Activated CD8-positive, alpha-beta T cell treated with anti-CD3 and anti-CD28 coated beads for 36 hours (primary cell): ENCODE results near the gene MEF2C. TPM values are rescaled to one million over a fixed set of nuclear protein-coding genes. Genes with fewer than 3 reads are reported as not detected.

ENCODE experiments used
- ATAC-seq: fragments of 200-7000 bp; cut with Tn5 transposase; one replicate; pipeline ENCODE4 v1.10.0; 2021; ENCODE audit warnings: mild to moderate bottlenecking, moderate library complexity
- CTCF ChIA-PET: fragments of 350-600 bp; sonication (Branson Sonifier 250); formaldehyde crosslinking; loops from one replicate; lab custom pipeline; 2021; ENCODE audit warnings: antibody characterized with exemption; lab: Charles Lee
- POLR2A ChIA-PET: fragments of 350-600 bp; sonication (Branson Sonifier 250); formaldehyde crosslinking; loops from one replicate; lab custom pipeline; 2021; ENCODE audit warnings: antibody characterized with exemption; lab: Charles Lee
- DNase-seq: peaks from one replicate; pipeline ENCODE4 v3.0.0-alpha.2; 2020
- H3K27ac Mint-ChIP-seq: one replicate; pipeline ENCODE4 v1.8.0; 2021; ENCODE audit warnings: mild to moderate bottlenecking, mixed read lengths
- H3K27me3 Mint-ChIP-seq: one replicate; pipeline ENCODE4 v1.8.0; 2021; ENCODE audit warnings: mixed read lengths
- H3K36me3 Mint-ChIP-seq: one replicate; pipeline ENCODE4 v1.8.0; 2021; ENCODE audit warnings: low read depth, mixed read lengths
- H3K4me1 Mint-ChIP-seq: one replicate; pipeline ENCODE4 v1.8.0; 2021; ENCODE audit warnings: low read depth, mixed read lengths
- H3K4me3 Mint-ChIP-seq: one replicate; pipeline ENCODE4 v1.8.0; 2021; ENCODE audit warnings: mild to moderate bottlenecking, moderate library complexity, mixed read lengths
- H3K9me3 Mint-ChIP-seq: one replicate; pipeline ENCODE4 v1.8.0; 2021; ENCODE audit warnings: mixed read lengths
- CTCF ChIP-seq: fragments of 200-600 bp; IDR thresholded peaks from one replicate; pipeline ENCODE4 v1.8.0; 2022; ENCODE audit warnings: antibody characterized with exemption, mild to moderate bottlenecking
- intact Hi-C: fragments of 100-400 bp; cut with micrococcal nuclease; formaldehyde crosslinking; loops from one replicate; pipeline ENCODE4 v1.10.0; 2022
- total RNA-seq, 2 experiments: library from RNA; stranded (reverse); gene quantifications; one replicate each; pipeline ENCODE4 v1.2.3, GENCODE V29; 2021

The MEF2C gene
- total RNA-seq, result 1 to 10 TPM in 1 of 2 experiments, under 1 TPM in 1; 0.27 to 1.3 TPM

DNA sequence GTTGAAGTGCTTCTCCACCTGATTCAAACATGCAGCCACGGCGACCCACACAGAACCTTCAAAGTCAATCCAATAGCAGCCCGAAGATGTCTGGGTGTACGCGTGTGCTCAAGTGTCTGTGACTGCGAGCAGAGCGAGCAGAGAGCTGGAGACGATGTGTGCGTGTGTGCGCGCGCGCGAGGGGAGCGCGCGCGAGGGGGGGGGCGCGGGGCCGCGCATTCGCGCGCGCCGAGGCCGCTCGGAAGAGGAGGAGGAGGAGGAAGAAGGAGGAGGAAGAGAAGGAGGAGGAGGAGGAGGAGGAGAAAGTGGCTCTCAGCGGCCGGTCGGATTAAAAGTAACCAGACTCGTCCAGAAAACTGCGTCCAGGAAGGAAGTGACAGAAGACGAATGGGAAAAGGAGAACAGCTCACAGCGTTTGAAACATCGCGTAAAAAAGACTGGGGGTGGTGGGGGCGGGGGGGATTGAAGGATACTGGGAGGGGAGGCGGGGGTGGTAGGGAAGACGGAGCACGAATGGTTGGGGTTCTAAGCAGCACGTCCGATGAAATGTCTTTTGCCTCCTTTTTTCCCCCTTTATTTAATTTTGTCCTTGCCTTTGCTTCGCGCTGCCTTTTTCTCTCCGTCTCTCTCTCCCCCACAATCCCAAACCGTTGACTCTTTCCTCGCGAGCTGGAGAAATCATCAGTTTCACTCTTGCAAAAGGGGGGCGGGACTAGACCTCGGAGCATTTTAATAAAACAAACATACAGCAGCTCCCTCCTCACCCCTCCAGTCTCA is at the start of gene MEF2C:
MEF2C (minus strand) TSS at position 126 of the 777 bp plus-strand sequence. CDS start 59,396 bp downstream, outside the sequence.
- H3K4me3 Mint-ChIP-seq, result peak within 1 kb of the TSS; percentile 76
- H3K27me3 Mint-ChIP-seq, result peaks cover 48% of the 10 kb centered on the region
- ChIA-PET POLR2A (no interaction called here), CTCF (interaction anchor here (1.3 kb wide), 2 partner anchors 55 to 154 kb away, joined by 3 to 4 read pairs; no protein-coding TSS in a partner anchor)
- DNase-seq (no peak), ATAC-seq (peak; percentile 56)
- H3K9me3 Mint-ChIP-seq, result no peaks in the 10 kb centered on the region
- H3K27ac Mint-ChIP-seq, result no peak within 1 kb of the TSS
- no peaks in the 10 kb centered on the region for H3K36me3 Mint-ChIP-seq
- H3K4me1 Mint-ChIP-seq, result peaks cover 18% of the 10 kb centered on the region
- no peak for TF ChIP-seq CTCF
- intact Hi-C loops, result no loop called here

DNA sequence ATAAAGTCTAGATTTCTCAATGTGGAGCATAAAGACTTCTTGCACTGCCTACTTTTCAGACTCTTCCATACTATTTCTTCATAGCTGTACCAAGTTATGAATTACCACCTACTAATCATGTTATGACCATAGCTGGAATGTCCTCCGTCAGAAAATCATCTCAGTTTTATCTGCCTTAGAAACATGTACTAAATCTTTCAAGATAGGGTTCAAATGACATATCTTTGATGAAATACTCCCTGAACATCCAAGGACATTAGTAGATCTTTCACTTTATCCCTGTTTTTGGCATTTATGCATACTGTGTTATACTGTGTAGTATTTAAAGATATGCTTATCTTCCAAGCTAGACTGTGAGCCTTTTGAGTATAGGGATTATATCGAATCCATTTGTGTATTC is 49.6 kb upstream of the MEF2C start:
- H3K9me3 Mint-ChIP-seq, result no peaks in the 10 kb centered on the region
- POLR2A ChIA-PET, result no interaction called here
- ATAC-seq (no peak), DNase-seq (no peak)
- CTCF ChIA-PET, result no interaction called here
- H3K4me1 Mint-ChIP-seq, result no peaks in the 10 kb centered on the region
- no peak overlapping the region for H3K4me3 Mint-ChIP-seq
- H3K36me3 Mint-ChIP-seq, result no peaks in the 10 kb centered on the region
- TF ChIP-seq CTCF, result no peak
- no peak overlapping the region for H3K27ac Mint-ChIP-seq
- H3K27me3 Mint-ChIP-seq, result peaks cover 1% of the 10 kb centered on the region
- intact Hi-C loops, result no loop called here

DNA sequence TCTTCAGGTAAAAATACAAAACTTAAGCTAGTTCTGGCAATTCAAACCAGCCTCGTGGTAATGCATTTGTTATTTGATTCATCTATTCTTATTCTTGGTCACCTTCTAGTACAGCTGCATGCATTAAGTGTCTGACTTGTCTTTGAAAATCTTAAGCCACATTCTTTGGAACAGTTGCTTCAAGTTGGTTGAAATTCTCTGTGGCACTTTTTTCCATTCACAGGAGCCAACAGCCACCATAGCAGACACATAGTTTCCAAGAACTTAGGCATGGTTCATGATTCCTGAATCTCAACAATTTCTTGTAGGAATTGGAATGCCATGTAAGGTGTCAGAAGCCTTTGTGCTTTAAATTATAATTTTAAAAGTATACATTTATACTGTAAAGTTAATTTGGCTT is 47.4 kb upstream of the MEF2C start:
- intact Hi-C loops, result no loop called here
- ChIA-PET CTCF (interaction anchor here (1.4 kb wide), 1 partner anchor 201 kb away, joined by 3 read pairs; no protein-coding TSS in a partner anchor), POLR2A (no interaction called here)
- no peak overlapping the region for H3K27ac Mint-ChIP-seq
- no peaks in the 10 kb centered on the region for H3K27me3 Mint-ChIP-seq
- H3K9me3 Mint-ChIP-seq, result no peaks in the 10 kb centered on the region
- DNase-seq (no peak), ATAC-seq (no peak)
- no peak for TF ChIP-seq CTCF
- no peaks in the 10 kb centered on the region for H3K4me1 Mint-ChIP-seq
- no peaks in the 10 kb centered on the region for H3K36me3 Mint-ChIP-seq
- no peak overlapping the region for H3K4me3 Mint-ChIP-seq

GRCh38 chr5:88929385-88929784 is 46.4 kb upstream of the MEF2C start:
- Mint-ChIP-seq H3K36me3 (no peaks in the 10 kb centered on the region), H3K4me3 (no peak overlapping the region), H3K4me1 (no peaks in the 10 kb centered on the region), H3K27ac (no peak overlapping the region), H3K27me3 (no peaks in the 10 kb centered on the region), H3K9me3 (no peaks in the 10 kb centered on the region)
- TF ChIP-seq CTCF, result no peak
- intact Hi-C loops, result no loop called here
- ATAC-seq (no peak), DNase-seq (no peak)
- ChIA-PET CTCF (interaction anchor here (1.4 kb wide), 1 partner anchor 200 kb away, joined by 3 read pairs; no protein-coding TSS in a partner anchor), POLR2A (no interaction called here)

DNA sequence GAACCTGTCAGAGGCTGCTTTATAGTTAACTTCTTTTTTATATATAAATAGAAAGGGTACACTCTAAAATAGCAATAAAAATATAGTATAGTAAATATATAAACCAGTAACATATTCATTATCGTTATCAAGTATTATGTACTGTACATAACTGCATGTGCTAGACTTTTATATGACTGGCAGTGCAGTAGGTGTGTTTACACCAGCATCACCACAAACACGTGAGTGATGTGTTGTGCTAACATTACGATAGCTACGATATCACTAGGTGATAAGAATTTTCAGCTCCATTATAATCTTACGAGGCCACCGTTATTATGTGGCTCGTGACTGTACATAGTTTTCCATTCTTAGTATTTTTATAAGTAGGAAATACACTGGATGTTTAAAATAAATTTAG is 43.8 kb upstream of the MEF2C start:
- Mint-ChIP-seq H3K4me3 (no peak overlapping the region), H3K36me3 (no peaks in the 10 kb centered on the region), H3K9me3 (no peaks in the 10 kb centered on the region), H3K27ac (no peak overlapping the region), H3K27me3 (no peaks in the 10 kb centered on the region), H3K4me1 (no peaks in the 10 kb centered on the region)
- ChIA-PET CTCF (interaction anchor here (2.6 kb wide), 1 partner anchor 197 kb away, joined by 6 read pairs; no protein-coding TSS in a partner anchor), POLR2A (no interaction called here)
- no peak for DNase-seq
- intact Hi-C loops, result no loop called here
- ATAC-seq, result no peak
- no peak for TF ChIP-seq CTCF
